HG02870 (cell line): ENCODE data around the gene GABRD.

Experiments used
- ATAC-seq: cut with Tn5 transposase; IDR thresholded peaks from one replicate; pipeline ENCODE4 v1.9.1; 2021; ENCODE audit warnings: mild to moderate bottlenecking, moderate library complexity; ENCODE audit not compliant: unreplicated experiment

The GABRD gene

DNA sequence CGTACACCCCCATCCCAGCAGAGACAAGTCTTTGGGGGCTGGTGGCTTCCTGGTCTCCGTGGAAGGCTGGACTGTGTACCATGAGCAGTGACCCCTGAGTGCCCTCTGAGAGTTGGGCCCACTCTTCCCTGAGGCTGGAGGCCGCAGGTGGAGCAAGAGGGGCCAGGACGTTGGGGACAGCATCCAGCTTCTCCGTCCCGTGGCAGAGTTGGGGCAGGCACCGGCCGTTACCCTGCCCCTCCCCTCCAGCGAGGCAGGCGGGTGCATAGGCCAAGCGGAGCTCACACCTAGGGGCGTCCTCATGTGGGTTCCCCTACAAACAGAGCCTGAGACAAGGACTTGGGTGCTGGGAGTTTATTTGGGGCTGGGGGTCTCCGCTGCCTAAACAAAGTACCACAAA, 14.0 kb downstream of the GABRD start:
- ATAC-seq: no peak

DNA sequence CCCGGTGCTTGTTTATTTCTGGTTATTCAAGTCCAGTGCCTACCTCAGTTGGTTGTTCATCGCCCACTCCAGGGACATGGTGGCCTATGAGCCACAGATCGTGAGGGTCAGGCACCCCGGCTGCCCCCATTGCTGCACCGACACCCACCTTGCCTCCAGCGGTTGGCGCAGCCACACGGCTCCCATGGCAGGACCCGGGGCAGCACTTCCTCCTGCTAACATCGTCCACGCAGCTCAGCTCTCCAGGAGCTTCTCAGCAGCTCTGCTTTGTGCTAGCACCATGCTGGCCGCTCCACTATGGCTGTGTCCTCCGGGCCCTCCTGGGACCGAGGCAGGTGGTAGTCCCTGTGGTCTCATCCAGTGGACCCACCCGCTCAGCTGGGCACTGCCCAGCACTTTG, 17.1 kb downstream of the GABRD start:
- no peak for ATAC-seq

DNA sequence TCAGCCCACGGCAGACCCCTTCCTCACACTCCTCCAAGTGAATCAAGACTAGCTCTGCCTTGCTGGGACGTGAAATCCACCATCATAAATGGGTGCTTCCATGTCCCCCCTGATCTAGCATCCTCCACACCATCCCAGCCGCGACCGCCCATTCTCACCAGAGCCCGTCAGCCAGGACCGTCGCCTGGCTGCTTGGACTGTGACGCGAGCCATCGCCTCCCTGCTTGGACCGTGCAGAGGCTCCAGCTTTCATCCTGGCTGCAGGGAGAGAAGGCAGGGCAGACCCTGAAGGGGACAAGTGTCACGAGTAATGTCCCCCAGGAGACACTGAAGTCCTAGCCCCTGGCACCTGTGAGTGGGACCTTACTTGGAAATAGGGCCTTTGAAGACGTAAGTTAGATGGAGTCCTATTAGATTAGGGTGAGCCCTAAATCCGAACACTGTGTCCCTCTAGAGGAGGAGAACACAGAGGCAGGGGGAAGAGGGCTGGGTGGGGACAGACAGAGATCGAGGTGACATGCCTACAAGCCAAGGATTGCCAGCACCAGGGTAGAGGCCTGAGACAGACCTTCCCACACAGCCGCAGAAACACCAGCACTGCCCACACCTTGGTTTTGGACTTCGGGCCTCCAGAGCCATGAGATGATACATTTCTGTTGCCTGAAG, 18.3 kb downstream of the GABRD start:
- ATAC-seq: no peak

DNA sequence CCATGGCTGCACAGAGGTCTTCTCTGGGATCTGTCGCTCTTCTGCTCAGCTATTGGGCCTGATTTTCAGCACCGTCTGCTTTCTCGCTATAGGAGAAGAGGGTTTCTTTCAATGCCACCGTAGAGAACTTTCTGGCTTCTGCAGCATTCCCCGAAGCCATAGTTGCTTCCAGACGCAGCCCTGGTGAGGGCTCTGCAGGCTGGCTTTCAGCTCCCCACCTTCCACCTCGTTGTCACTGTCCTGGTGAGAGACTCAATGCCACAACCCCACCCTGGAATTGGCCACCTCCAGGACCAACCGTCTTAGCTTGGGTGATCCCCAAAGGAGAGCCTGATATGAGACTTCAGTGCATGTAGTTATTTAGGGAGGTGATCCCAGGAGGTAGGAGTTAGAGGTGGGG, 19.1 kb downstream of the GABRD start:
- ATAC-seq: no peak

DNA sequence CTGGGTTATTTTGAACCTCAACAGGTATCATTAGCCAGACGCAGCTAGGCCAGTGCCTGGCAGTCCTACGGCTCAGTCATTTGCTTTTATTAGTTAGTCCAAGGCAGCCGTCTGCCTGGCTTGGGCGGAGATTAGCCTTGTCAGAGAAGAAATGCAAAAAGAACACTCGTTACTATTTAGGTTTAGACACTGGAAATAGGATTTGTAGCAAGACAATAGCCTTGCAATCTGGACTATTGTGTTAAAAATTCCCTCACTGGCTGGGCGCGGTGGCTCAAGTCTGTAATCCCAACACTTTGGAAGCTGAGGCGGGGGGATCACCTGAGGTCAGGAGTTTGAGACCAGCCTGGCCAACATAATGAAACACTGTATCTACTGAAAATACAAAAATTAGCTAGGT, 20.1 kb downstream of the GABRD start:
- no peak for ATAC-seq

DNA sequence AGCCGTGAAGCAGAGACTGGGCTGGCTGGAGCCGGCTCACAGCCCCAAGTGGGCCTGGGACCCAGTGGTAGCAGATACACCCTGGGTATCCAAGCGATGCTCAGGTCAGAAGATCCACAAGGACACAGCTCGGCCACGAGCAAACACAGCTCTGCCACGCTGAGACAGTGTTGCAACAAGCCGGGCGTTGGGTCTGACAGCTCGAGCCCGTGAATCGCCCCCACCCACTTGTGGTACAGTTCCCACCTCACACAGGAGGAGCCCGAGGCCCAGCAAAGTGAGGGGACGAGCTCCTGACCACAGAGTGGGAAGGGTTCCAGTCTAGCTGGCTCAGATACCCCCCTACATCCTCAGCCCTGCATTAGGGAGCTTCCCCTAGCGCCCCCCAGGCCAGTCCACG, 22.2 kb downstream of the GABRD start:
- no peak for ATAC-seq

DNA sequence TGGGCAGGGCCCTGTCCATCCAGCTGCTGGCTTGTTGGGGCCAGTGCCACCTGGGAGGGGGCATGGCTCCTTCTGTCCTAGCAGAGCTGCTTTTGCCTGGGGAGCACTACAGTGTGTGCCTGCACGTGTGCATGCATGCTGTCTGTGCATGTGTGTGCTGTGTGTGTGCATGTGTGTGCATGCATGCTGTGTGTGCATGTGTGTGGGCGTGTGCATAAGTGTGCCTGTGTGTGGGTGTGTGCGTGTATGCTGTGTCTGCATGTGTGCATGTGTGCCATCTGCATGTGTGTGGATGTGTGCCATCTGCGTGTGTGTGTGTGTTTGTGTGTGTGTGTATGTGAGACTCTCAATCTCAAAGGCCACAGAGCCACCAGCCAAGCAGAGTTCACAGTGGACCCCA, 22.7 kb downstream of the GABRD start:
- ATAC-seq: no peak

DNA sequence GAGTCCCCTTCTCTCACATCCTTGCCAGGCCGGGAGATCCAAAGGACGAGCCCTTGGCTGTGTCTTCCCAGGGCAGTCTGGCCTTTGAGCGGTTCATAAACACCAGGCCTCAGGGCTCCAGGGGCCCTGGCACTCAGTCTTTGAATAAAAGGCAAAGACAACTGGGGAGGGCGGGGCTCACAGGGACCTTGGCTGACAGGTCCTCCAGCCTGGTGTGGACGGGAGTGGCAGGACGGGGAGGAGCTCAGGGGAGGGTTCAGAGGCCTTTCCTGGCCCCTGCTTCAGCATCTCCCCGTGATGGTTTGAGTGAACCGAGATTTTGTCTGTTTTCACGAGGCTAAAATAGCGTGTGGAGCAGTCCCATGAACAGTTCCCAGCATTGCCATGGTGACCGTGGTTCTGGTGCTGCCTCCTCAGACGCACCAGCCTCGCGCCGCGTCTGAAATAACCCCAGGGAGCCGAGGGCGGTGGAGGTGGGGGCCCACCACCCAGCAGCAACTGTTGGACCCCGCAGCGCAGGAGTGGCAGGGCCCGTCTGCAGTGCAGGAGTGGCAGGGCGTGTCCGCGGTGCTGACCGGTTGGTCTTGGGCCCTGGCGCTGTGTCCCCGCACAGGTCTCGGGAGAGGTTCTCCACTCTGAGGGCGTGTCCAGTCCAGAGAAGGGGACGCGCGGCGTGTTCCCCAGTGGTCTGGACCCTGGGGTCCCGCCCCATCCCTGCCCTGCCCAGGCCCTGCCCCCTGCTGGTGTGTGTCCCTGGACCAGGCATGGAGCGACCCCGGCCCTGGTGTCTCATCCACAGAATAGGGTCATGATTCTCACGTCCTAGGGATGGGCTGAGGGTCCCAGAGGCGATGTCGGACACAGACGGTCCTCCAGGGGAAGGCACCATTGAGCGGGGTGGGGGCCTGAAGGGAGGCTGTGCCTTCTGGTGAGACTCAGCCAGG, 24.0 kb downstream of the GABRD start:
- ATAC-seq: no peak

DNA sequence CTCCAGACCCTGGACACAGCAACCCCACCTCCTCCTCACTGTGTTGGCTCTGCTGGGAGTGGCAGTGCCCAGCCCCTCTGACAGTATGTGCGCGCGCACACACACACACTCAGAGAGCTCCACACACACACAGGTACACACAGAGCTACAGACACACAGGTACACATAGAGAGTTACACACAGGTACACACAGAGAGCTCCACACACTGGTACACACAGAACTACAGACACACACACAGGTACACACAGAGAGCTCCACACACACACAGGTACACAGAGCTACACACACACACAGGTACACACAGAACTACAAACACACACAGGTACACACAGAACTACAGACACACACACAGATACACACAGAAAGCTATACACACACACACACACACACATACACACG, 24.7 kb downstream of the GABRD start:
- ATAC-seq: no peak

DNA sequence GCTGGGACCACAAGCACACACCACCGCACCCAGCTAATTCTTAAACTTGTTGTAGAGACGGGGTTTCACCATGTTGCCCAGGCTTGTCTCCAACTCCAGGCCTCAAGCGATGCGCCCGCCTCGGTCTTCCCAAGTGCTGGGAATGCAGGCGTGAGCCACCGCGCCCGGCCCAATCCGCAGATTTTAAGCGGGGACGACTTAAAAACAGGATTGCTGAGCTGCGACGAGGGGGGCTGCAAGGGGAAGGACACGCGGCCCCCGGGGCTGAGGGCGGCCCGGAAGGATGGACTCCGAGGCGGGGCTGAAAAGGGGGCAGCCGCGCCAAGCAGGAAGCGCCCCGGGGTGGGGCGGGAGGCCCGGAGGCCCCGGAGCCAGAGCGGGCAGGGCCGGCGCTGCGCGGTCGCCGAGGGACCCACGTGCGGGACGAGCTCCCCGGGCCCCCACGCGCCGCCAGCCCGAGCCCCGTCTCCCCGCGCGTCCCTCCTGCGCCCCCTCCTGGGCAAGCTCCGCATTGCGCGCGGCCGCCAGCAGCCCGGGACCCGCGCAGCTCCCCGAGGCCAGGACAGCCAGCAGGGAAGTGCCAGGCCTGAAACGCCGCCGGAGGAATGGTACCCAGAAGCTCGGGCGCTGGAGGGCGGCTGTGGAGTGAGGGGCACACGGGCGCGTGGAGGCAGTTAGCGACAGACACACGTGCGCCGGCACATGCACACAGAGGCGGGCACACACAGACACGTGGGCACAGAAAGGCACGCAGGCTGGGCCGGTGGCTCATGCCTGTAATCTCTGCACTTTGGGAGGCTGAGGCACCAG, 25.6 kb downstream of the GABRD start:
- ATAC-seq: no peak

DNA sequence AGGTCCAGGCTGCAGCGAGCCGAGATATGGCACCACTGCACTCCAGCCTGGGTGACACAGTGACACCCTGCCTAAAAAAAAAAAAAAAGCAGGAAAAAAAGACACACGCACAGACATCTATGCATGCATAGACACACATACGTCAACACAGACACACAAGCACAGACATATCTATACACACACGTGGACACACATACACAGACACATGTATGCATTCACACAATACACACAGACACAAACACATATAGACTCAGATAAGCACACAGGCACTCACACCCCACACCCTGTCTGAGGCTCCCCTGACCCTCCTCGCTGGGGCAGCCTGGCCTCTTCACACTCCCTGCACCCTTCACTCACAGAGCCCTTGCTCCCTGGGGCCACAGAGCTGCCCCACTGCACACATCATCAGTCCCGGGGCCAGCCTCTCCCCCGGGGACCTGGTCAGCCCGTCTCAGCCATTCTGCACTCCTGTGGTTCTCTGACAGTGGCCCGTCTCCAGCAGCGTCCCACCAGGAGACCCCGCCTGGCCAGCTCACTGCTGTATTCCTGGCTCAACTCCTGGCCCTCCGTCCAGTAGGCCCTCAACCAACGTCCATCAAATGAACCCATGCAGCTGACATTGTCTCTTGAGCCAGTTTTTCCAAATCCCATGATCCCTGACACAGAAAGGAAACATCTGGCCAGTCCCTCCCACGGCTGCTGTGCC, 26.5 kb downstream of the GABRD start:
- no peak for ATAC-seq

DNA sequence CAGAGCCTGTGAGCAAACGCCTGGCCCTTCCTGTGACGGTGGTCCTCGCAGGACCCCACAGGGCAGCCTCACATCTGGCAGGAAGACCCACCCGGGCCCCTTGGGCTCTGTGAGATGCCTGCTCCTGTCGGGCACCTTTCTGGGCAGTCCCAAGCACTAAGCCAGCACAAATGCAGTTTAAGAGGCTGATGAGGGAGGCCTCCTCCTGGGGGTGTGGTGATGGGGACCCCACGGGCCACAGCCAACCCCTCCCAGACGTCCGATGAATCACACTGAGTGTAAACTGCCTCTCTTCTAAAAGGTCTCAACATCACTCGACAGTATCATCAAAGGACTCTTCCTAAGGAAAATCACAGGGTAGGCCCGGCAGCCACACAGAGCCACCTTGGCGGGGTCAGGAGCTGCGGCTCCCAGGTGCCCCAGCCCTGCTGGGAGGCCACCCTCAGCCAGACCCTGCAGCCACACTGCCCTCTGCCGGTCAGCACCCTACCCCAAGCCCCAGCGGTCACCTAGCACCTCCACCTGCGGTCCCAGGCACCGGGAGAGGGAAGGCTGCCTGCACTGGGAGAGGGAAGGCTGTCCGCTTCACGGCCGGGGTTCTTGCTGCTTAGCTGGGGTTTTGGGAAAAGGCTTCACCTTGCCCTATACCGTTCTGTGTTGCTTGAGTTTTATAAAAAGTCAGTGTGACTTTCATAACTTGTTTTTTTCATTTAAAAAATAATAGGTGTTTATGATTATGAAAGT, 27.2 kb downstream of the GABRD start:
- ATAC-seq: no peak

DNA sequence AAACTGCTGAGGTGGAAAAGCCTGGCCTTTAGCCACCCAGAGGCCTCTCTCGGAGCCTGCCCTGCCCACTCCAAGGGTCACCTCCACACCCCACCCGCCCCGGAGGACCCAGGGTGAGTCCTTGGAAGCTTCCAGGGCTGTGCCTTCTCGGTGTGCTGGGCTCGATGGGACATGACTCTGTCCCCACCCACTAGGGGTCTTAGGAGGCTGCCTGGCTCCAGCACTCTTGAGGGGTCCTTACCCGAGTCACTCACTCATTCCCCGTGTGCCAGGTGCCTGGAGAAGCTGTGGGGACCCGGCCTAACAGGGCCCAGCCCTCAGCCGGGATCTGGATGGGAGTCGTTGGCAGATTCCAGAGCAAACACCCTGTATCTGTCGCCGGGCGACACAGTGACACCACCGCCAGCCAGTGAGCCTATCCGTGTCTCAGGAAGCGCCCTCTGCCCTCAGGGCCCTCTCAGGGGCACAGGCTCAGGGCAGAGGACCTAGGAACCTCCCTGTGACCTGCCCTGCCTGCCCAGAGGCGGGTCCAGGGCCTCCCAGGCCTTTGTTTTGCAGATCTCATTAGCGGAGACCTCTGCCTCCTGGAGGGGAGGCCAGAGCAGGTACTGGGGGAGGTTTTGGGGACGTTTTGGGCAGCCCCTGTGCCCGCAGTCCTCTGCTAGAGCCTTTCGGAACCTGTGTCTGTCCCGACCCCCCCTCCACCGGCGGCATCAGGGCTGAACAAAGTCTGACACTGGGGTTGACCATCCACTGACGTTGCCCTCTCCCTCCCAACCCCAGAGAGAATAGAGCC, 28.0 kb downstream of the GABRD start:
- no peak for ATAC-seq

DNA sequence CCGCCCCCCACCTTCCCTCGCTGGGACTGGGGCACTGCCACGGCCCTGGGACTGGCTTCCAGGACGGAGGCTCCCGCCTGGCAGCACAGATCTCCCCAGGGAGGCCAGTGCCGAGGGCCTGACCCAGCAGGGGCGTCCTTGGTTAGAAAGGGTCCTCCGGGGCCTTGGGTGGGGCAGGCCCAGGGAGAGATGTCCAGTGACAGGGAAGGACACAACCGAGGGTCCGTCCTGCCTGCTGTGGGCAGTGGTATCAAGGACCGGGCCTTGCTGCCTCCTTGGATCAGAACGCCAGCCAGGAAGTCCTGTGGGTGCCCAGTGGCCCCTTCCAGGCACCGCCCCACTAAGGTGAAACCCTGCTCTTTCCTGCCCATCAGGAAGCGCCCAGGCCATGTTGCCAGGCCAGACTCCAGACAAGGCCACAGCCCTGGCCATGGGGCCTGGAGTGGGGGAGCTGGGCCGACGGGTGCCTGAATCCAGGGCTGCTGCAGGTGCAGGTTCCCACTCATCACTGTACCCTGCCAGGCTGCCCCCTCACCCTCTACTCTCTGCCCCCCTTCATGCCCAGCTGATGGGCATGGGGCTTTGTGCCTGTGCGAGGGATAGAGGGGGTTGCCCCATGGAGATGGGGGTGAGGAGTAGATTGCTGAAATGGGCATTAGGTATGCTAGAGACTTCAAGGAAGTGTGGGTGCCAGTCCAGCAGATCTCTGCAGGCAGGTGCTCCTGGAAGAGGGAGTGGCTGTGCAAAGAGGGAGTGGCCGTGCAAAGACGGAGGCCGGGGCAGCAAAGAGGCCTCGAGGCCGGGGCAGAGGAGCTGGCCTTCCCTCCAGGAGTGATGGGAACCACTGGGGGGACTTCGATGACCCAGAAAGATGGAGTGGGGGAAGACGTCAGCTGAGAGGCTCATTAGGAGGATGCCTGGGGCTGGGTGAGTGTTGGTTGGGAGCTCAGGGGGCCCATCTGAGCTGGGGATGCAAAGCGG, 28.9 kb downstream of the GABRD start:
- ATAC-seq: no peak

DNA sequence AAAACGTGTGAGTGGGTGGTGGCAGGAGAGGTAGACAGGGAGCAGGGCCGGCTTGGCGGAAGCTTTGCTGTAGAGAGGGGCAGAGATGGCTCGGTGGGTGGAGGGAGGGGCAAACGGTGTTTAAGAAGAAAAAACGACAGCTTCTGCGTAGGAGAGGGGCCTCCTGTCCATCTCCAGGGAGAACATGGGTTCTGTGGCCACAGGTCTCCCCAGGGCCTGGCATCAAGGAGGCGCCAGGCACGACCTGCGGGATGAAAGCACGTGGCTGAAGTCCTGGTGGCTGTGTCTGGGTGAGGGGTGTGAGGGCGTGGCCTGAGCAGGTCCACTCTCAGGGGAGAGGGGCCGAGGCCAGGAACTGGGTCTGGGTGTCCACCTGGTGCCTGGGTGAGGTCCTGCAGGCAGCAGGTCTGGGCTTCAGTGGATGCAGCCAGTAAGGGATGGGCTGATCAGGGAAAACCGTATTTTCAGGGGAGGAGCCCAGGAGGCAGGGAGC, 30.1 kb downstream of the GABRD start:
- no peak for ATAC-seq

DNA sequence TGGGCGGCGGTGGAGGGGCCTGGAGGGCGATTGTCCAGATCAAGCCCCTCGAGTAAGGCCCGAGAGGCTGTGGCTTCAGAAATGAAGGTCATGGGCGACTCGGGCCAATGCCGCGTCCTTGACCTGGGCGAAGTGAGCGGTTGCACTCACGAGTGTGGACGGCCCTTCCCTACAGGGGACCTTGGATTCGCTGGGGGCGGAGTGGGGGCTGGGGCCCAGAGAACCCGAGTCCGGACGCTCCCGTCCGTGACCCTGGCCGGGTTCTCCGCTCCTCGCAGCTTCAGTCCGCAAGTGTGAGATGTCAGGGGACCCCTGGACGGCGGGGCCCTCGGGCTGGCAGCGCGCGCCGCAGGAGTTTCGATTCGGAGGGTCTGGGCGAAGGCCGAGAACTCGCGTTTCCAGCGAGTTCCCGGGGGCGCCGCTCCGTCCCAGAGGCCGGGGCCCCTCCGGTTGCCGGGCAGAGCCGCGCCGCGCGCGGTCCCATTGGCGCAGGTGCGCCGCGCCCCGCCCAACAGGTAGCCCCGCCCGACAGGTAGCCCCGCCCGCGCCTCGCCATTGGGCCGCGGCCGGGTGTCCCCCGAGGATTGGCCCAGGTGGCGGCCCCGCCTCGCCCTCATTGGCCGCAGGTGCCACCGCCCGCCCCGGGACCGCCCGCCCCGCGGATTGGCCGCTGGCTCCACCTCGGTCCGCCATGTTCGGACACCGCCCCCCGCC, 30.7 kb downstream of the GABRD start, which contains the start of gene PRKCZ:
Gene PRKCZ, plus strand, starts transcription at position 694 of the 714 bp plus-strand sequence. CDS start 220 bp downstream, outside the sequence.
- peak; percentile 61 for ATAC-seq

DNA sequence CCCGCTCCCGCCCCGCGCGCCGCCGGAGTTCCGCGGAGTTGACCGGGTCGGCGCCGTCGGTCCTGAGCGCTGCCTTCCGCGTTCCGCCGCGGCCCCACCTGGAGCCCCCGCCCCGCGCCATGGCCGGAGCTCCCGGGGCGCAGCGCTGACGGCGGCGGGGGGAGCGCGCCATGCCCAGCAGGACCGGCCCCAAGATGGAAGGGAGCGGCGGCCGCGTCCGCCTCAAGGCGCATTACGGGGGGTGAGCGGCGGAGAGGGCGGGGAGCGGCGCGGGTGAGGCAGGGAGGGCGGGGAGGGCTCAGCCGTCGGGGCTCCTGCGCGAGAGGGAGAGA, 31.3 kb downstream of the GABRD start:
- no peak for ATAC-seq
